Germinal center (tissue), 1 donor: ENCODE data around the gene BSND.
A peak's percentile ranks its signal among the peaks of the same experiment; 100 is the strongest.
"Not testable (repeated sequence)": the region's sequence is repeated elsewhere in the genome, so short reads cannot be mapped to it uniquely, and the experiment has no call there.

Experiments used
- DNase-seq: peaks from one replicate; pipeline ENCODE4 v3.0.0; 2012; ENCODE audit warnings: mixed read lengths, low spot score

Gene BSND

GRCh38 chr1:55018395-55018794 is 19.7 kb downstream of the BSND start:
- no peak for DNase-seq

- peak; percentile 76 for DNase-seq
Measured at GRCh38 chr1:55021942-55022546, 23.3 kb downstream of the BSND start.

GRCh38 chr1:55024163-55024562 is 25.4 kb downstream of the BSND start:
- not testable (repeated sequence) for DNase-seq

- not testable (repeated sequence) for DNase-seq
Measured at GRCh38 chr1:55026682-55027081, 27.9 kb downstream of the BSND start.

GRCh38 chr1:55031098-55031497 is 32.4 kb downstream of the BSND start:
- DNase-seq = not testable (repeated sequence)

GRCh38 chr1:55033265-55033614 is 34.5 kb downstream of the BSND start:
- no peak for DNase-seq

- no peak for DNase-seq
Measured at GRCh38 chr1:55034476-55035133, 35.9 kb downstream of the BSND start.

GRCh38 chr1:55035904-55036303 is 37.2 kb downstream of the BSND start:
- DNase-seq = no peak

GRCh38 chr1:55037733-55038551 is 39.2 kb downstream of the BSND start:
- no peak for DNase-seq

GRCh38 chr1:55038552-55038838 is 39.8 kb downstream of the BSND start:
- no peak for DNase-seq

- DNase-seq = no peak
Measured at GRCh38 chr1:55038974-55039341, 40.2 kb downstream of the BSND start.

GRCh38 chr1:55039342-55040082 is 40.8 kb downstream of the BSND start, which contains the start of gene PCSK9:
Gene PCSK9 (plus strand): TSS chr1:55039548. CDS start chr1:55039838, 290 bp downstream.
- no peak for DNase-seq

- no peak for DNase-seq
Measured at GRCh38 chr1:55040083-55040932, 41.6 kb downstream of the BSND start.

GRCh38 chr1:55040933-55041494 is 42.3 kb downstream of the BSND start:
- no peak for DNase-seq

- DNase-seq = no peak
Measured at GRCh38 chr1:55041613-55042012, 42.9 kb downstream of the BSND start.

GRCh38 chr1:55043011-55043410 is 44.3 kb downstream of the BSND start:
- no peak for DNase-seq

GRCh38 chr1:55043726-55044125 is 45.0 kb downstream of the BSND start:
- DNase-seq = no peak

- DNase-seq = no peak
Measured at GRCh38 chr1:55044617-55045397, 46.1 kb downstream of the BSND start.

GRCh38 chr1:55045430-55045829 is 46.7 kb downstream of the BSND start:
- no peak for DNase-seq

GRCh38 chr1:55046871-55047270 is 48.1 kb downstream of the BSND start:
- no peak for DNase-seq

GRCh38 chr1:55047611-55048010 is 48.9 kb downstream of the BSND start:
- no peak for DNase-seq
